Right kidney (tissue), 1 donor: ENCODE results near the gene ENO2.

Experiments used
- DNase-seq: peaks from one replicate; pipeline ENCODE4 v3.0.0-alpha.2; 2016

Gene ENO2

DNA sequence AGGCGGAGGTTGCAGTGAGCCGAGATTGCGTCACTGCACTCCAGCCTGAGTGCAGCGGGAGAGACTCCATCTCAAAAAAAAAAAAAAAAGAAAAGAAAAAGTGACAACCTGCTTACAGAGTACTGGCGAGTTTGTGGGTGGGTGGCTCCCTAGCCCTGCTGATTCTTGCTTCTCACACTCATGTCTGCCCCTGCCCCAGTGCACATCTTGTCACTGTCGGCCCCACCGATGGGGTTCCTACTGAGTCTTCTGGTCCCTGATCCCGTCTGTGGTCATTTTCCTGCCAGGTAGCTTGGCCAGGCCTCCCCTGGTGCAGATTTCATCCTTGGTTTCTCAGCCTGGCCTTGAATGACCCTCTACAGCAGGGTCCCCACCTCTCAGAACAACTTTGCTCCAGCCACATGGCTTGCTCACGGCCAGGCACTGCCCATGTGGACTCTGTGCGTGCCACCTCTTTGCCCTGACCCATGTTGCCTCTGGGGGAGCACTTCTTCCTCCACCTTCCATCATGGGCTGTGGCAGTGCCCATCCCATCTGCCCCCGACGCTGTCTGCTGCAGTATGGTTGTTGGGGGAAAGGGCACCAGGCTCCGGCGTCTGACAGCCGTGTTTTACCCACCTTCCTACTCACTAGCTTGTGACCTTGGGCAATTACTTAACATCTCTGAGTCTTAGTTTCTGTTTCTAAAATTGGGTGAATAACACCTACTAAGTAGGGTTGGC, 34.7 kb downstream of the ENO2 start:
- no peak for DNase-seq

- no peak for DNase-seq
Observed at GRCh38 chr12:6950401-6950801, 36.0 kb downstream of the ENO2 start.

DNA sequence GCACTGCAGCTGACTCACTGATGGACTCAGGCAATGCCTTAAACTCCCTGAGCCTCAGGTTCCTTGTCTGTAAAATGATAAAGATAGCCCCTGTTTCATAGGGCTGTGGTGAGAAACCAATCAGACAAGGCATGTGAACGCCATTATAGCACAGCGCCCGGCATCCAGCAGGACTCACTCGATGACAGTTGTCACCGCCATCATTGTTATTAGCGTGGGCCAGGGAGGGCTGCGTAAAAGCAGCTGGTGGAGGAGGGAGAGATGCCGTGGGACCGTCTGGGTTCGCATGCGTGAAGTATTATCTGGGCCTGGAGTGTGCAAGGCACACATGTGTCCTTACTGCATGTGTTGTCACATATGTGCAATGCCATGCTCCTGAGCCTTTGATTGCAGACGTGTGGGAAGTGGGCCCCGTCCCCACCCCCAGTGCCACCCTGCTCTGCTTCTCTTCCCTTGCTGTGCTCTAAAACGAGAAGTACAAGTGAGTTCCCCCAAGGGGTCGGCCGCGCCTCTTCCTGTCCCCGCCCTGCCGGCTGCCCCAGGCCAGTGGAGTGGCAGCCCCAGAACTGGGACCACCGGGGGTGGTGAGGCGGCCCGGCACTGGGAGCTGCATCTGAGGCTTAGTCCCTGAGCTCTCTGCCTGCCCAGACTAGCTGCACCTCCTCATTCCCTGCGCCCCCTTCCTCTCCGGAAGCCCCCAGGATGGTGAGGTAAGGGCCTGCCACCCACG, 36.6 kb downstream of the ENO2 start, which contains the start of gene PTPN6:
TSS of gene PTPN6 (plus strand) at position 546 of the 730 bp plus-strand sequence. CDS start at position 703, 157 bp downstream.
- DNase-seq, result no peak

DNA sequence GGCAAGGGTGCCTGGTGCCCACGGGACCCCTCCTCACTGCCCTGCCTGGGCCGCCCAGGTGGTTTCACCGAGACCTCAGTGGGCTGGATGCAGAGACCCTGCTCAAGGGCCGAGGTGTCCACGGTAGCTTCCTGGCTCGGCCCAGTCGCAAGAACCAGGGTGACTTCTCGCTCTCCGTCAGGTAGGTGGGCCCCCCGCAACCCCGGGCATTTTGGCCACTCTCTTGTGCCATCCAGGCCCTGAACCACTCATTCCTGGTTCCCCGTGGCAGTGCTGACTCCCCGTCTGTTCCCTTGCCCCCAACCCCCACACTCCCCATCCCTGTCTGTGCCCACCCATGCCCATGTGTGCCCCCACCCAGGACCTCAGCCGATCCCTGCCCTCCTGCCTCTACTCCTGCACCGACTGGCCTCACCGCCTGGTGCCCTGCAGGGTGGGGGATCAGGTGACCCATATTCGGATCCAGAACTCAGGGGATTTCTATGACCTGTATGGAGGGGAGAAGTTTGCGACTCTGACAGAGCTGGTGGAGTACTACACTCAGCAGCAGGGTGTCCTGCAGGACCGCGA, 37.3 kb downstream of the ENO2 start:
- no peak for DNase-seq

- no peak for DNase-seq
Observed at GRCh38 chr12:6952121-6952862, 37.9 kb downstream of the ENO2 start.

- DNase-seq, result no peak
Observed at GRCh38 chr12:6952863-6953441, 38.6 kb downstream of the ENO2 start.

- DNase-seq, result no peak
Observed at GRCh38 chr12:6953442-6954315, 39.3 kb downstream of the ENO2 start.

DNA sequence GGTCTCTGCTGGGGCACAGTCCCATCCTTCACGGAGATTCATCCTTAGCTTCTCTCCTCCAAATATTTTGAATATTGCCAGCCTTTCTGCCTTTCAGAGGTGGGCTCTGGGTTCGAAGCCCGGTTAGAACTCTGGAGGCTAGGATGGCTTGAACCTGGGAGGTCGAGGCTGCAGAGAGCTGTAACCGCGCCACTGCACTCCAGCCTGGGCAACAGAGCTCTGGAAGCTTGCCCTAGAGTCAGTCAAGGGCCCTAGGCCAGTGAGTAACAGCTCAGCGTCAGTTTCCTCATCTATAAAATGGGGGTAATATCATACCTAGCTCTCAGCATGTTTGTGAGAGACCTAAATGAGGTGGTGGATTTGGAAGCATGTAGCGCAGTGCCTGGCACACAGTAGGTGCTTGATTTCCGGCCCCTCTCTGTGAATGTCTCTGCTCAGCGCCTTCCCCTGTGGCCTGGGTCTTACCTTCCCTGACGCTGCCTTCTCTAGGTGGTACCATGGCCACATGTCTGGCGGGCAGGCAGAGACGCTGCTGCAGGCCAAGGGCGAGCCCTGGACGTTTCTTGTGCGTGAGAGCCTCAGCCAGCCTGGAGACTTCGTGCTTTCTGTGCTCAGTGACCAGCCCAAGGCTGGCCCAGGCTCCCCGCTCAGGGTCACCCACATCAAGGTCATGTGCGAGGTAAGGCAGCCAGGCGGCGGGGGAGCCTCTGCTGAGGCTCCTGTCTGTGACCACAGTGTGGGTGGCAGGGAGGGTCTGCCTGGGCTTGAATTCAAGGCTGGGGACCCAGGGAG, 40.1 kb downstream of the ENO2 start:
- DNase-seq, result no peak

GRCh38 chr12:6955108-6956020, 41.0 kb downstream of the ENO2 start:
- DNase-seq, result no peak

GRCh38 chr12:6956021-6956727, 41.8 kb downstream of the ENO2 start:
- no peak for DNase-seq

- DNase-seq, result no peak
Observed at GRCh38 chr12:6957151-6957701, 42.8 kb downstream of the ENO2 start.

GRCh38 chr12:6957741-6958608, 43.6 kb downstream of the ENO2 start:
- no peak for DNase-seq

DNA sequence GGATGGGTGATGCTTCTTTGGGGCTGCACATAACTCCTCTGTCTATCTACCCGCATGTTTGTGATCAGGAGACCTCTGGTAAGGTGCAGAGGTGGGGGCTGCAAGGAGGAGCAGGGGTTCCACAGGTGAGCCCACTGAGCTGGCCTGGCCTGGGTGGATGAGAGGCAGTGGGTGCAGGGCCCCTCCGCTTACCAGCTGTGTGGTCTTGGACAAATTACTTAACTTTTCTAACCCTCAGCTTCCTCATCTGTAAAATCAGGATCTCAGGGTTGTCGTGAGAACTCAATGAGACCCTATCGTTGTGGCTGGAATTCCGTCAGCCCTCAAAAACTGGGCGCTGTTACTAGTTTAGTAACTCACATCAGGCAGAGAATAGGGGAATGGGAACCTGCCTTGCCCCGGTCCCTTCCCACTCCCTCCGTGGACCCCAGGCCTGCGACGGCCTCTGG, 44.3 kb downstream of the ENO2 start:
- no peak for DNase-seq

DNA sequence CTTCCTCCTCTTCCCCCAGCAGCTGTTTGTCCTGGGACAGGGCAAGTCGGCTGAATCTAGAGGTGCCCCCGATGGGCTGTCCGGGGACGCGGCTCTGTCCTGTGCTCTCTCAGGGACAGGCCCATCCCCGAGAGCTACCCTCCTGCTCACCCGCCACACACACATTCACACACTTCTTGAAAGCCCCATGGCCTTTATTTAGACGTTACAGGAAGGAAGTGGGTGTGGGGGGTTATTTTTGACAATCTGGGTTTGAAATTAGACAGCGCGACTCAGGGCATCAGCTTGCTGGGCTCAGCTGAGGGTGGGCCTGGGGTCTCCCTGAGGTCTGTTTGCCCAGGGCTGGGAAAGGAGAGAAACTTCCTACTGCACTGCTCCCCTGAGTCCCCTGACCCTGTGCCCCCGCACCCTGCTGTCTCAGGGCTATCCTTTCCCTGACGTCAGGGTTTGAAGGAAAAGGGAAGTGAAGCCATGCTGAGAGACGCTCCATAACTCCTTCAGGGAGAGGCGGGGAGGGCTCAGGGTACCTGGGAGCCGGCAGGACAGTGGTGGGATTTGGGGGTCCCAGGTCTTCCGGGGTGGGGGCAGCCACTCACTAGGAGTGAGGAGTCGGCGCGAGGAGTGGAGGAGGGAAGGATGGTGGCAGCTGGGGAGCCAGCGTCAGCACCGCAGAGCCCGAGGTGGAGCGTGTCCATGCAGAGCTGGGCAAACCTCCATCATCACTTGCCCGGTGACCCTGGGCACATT, 44.9 kb downstream of the ENO2 start:
- DNase-seq, result no peak

DNA sequence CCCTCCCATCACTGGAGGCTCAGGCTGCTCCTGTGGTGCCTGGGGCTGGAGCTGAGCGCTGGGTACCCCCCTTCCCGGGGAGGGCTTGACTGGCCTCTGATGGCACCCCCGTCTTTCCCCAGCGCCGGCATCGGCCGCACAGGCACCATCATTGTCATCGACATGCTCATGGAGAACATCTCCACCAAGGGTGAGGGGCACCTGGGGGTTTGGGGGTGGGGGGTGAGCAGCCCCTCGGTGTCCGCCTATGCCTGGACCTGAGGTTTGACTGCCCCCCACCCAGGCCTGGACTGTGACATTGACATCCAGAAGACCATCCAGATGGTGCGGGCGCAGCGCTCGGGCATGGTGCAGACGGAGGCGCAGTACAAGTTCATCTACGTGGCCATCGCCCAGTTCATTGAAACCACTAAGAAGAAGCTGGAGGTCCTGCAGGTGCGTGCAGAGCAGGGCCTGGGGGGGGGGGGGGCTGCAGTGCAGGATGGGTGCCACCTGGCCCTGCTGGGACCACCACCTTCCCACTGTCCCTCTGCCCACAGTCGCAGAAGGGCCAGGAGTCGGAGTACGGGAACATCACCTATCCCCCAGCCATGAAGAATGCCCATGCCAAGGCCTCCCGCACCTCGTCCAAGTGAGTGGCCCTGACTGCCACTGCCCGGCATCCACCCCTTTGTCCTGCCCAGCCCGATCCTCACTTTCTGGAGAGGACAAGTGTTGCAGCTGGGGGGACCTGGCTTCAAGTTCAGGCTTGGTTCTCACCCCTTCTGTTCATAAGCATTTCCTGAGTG, 45.6 kb downstream of the ENO2 start:
- no peak for DNase-seq
